HG02623 (cell line): ENCODE results near the gene FBXO2.
"Not testable (repeated sequence)": the region's sequence is repeated elsewhere in the genome, so short reads cannot be mapped to it uniquely, and the experiment has no call there.

ENCODE experiments used
- ATAC-seq: cut with Tn5 transposase; IDR thresholded peaks from one replicate; pipeline ENCODE4 v1.9.1; 2021; ENCODE audit warnings: moderate library complexity; ENCODE audit not compliant: unreplicated experiment

The FBXO2 gene

DNA sequence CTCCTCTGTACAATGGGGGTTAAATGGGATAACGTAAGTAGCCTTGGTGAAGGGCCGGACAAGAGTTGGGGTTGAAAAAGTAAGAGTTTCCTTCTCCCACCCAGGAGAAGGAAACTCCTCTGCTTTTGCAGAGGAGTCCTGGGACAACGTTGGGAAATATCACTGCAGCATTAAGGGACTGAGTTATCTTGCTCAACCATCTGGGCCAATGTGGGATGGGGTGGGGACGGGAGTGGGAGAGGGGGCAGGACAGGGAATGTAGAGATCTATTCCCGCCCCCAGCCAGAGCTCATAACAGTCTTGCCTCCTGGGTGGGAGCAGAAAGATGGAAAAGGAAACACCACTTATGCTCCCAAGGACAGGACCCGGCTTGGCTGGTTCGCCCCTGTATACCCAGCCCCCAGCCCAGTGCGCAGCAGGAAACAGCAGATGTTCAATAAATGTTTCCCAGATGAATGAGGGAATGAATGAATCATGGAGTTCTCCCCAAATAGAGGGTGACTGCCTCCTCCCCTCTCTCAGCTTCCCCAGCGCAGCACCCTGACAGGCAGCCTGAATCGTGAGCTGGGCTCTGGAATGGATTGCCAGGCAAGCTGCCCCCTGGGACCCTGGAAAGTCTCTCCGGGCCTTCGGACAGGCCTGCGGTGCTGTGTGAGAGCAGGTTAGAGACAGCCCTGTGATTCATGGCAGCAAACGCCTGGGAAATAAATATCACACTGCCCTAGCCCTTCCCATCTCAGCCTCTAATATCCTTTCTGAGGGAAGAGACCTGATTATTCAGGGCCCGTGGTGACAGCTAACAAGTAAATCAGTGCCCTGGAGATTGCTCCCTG, 24.8 kb downstream of the FBXO2 start:
- ATAC-seq = no peak

DNA sequence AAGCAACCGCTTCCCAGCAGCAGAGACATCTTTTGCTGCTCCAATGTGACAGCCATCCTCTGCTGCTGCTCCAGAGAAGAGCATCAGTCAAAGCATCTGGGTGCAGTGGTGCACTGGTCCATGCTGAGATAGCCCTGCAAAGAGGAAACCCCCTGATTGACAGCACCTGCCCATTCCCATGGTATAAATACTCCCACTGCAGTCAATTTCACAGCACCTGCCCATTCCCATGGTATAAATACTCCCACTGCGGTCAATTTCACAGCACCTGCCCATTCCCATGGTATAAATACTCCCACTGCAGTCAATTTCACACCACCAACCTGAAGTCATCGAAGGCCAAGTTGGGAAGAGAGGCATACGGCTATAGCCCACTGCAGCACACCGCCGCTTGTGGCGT, 25.5 kb downstream of the FBXO2 start:
- no peak for ATAC-seq

DNA sequence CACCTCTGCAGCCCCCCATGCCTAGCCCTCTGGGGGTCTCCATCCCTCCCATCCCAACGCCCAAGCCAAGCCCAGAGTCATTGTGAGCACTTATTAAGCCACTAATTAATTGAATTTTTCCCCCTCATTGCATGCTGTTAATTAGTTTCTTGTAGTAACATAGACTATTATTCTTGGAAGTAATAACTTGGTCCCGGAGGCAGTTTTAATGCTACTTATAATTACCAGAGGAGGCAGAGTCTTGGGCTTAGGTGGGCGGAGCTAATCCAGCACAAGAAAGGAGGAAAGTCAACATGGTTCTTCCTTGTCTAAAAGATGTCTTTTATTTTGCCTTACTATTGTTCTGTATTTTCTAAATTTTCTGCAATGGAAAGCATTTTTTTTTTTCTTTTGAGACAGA, 27.7 kb downstream of the FBXO2 start:
- no peak for ATAC-seq

DNA sequence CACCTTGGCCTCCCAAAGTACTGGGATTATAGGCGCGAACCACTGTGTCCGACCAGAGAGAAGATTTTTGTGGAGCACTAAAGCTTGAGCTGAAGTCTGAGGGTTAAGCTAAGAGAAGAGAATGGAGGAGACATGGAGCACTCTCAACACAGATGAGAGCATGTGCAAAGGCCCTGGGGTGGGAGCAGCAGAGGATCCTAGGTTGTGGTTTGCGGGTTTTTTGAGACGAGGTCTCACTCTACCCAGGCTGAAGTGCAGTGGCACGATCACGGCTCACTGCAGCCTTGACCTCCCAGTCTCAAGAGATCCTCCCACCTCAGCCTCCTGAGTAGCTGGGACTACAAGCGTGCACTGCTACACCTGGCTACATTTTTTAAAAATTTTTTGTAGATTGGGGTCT, 30.5 kb downstream of the FBXO2 start:
- ATAC-seq = no peak

DNA sequence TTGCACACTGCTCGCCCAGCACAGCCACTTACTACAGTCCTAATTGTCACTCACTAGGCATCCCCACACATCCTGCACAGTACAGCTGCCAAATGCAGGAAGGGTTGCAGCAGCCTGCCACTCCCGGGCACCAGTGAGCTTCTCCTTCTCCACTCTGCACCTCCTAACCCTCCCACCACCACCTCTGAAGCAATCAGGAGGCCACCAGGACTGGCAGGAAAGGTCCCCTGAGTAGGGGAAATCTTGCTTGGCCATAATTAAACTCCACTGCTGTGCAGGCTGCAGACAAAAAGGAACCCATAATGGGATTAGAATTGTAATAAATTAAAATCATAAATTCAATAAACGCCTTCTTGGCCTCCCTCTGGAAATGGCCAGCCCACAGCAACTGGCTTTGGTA, 31.8 kb downstream of the FBXO2 start:
- no peak for ATAC-seq

DNA sequence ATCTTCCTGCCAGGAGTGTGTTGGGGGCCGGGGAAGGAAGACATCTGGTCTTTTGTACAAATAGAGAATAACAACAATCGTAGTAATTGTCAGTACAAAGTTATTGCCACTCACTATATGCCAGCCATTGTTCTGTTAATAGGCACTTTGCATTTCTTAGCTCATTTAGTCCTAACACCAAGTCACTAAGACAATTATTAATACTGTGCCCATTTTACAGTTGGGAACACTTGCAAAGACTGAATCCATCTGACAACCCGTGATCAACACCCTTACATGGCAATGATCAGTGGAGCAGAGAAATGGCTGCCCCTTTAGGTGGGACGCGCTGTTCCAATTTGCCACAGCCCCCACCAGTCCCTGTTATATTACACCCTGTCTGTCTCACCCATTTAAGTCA, 33.3 kb downstream of the FBXO2 start:
- no peak for ATAC-seq

DNA sequence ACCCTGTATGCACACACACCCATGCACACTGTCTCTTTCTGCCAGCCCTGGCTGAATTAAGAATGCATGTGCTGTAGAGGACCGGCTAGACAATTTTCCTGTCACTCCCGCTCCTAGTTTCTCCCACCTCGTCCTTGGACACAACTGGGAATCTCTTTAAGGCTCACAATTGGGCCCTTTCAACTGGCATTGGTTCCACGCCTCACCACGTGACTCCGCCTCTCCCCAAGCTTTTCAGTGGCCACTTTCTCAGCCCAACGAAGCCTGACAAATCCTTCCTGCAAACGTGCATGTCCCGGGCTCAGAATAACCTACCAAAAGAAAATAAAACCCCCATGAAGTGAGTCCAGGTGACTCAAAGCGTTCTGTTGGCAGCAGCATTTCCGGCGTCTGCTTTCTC, 33.8 kb downstream of the FBXO2 start:
- ATAC-seq = no peak

DNA sequence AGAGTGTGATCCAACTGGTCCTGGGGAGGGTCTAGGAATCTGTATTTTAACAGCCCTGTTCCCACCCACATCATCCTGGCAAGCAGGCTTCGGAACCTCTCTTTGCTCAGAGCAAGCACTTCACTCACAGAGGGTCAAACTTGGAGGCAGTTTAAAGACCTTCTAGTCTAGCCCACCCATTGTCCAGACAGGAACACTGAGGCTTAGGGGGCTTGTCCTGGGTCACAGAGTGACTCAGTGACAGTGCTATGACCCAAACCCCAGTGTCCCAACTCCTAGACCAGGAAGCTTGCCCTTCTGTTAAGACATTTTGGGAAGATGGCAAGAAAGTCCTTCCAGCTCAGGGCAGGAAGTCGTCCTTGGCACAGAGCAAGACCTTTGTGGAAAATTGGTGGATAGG, 36.5 kb downstream of the FBXO2 start:
- no peak for ATAC-seq

DNA sequence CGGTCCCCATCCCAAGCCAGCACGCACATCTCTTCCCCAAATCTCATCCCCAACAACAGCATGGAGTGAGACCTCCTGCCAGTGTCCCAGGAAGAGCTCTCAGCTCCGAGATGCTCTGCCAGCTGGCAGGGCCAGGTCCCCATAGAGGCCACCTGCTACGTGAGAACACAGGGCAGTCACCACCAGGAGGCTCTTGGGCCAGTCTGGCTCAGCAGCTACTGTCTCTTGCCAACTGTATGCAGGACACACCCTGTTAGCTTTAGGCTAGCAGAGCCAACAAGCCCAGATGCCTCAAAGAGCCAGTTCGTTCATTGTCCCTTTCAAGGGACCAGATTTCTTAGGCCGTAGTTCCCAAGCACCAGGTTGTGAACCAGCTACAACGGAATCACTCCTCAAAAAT, 36.9 kb downstream of the FBXO2 start:
- no peak for ATAC-seq

DNA sequence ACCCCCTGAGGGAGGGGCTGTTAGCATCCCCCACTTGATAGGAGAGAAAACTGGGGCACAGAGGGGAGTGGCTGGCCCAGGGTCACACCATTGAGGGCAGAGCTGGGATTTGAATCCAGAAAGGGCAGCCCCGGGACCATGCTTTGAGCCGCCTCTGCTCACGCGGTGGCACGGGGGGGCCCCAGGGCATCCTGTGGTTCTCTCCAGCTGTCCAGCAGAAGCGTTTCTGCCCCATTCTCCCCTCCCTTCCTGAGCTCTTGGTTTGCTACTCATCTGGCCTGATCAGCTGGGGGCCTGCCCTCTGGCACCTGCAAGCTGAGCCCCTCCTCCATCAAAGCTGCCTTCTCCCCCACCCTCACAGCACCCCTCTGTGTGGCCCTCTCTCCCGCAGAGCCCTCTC, 37.5 kb downstream of the FBXO2 start:
- no peak for ATAC-seq

DNA sequence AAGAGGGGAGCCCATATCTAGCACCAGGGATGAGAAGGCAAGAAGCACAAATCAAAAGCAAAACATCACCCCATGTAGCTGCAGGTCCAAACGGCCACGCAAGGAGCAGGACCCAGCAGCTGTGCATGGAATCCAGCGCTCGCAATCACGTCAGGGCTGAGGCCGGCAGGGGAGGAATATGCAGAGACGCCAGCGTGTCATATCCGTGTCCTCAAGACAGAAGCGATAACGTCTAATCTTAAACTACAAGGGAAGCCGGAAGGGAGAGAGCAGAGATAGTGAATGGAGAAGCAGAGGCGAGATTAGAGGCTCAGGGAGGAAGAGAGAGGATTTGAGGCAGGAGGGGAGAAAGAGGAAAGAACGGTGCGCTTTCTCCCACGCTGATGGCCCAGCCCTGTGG, 39.1 kb downstream of the FBXO2 start:
- no peak for ATAC-seq

DNA sequence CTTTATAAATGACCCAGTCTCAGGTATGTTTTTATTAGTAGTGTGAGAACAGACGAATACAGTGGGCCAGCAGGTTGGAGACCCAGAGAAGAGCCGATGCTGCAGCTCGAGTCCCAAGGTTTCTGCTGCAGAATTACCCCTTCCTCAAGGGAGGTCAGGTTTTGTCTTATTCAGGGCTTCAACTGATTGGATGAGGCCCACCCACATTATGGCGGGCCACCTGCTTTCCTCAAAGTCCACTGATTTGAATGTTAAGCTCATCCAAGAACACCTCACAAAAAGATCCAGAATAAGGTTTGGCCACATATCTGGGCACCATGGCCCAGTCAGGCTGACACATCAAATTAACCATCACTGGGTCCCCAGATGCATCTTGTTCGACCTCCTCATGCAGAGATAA, 40.9 kb downstream of the FBXO2 start:
- ATAC-seq = no peak

DNA sequence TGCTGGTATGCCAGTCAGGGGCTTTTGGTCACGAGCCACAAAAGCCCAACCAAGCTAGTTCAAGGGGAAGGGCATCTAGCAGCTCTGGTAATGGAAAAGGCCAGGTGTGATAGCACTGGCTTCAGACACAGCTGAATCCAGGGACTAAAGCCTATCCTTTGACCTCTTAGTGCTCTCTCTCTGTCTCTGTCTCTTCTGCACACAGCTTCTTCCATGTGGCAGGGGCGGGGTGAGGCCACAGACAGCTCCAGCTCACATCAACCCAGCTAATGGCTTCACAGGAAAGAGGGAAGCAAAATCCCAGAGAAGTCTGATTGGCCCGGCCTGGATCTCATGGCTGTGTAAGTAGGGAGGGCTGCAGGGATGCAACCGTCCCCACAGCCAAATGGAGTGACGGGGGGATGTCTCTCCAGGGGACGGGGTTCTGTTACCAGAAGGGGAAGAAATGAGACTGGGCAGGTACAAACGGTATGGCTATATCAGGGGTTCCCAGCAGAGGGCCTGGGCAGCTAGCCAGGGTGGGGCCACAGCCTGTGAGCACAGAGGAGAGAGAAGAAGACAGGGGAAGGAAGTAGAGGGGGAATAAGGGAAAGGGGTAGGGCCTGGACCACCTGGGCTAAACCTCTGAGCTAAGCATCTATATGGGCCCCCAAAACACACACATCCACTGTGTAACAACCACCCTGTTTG, 42.4 kb downstream of the FBXO2 start:
- ATAC-seq = no peak

DNA sequence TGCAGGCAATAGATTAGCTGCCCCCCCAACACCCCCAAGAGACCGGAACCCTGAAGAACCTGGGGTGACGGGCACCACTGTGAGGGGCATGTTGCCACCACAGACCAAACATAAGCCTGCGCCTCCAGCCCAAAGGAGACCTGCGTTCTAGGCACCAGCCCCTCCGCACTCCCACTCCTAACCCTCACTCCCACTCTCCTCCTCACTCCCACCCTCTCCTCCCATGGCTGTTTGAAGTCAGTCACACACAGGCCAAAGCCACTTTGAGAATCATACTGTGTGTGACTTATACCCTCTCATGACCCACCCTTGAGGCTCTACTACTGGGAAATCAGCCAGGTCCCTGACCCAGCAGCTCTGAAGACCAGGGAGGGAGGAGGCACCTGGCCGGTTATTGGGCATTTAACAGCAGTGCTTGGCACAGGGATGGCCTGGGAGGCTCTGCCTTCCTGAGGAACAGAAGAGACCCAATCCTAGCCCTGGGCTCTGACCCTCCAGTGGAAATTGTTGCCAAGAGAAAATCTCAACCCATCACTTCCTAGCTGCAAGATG, 43.5 kb downstream of the FBXO2 start:
- no peak for ATAC-seq

DNA sequence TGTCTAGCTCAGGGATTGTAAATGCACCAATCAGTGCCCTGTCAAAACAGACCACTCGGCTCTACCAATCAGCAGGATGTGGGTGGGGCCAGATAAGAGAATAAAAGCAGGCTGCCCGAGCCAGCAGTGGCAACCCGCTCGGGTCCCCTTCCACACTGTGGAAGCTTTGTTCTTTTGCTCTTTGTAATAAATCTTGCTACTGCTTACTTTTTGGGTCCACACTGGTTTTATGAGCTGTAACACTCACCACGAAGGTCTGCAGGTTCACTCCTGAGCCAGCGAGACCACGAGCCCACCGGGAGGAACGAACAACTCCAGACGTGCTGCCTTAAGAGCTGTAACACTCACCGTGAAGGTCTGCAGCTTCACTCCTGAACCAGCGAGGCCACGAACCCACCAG, 44.9 kb downstream of the FBXO2 start:
- not testable (repeated sequence) for ATAC-seq

DNA sequence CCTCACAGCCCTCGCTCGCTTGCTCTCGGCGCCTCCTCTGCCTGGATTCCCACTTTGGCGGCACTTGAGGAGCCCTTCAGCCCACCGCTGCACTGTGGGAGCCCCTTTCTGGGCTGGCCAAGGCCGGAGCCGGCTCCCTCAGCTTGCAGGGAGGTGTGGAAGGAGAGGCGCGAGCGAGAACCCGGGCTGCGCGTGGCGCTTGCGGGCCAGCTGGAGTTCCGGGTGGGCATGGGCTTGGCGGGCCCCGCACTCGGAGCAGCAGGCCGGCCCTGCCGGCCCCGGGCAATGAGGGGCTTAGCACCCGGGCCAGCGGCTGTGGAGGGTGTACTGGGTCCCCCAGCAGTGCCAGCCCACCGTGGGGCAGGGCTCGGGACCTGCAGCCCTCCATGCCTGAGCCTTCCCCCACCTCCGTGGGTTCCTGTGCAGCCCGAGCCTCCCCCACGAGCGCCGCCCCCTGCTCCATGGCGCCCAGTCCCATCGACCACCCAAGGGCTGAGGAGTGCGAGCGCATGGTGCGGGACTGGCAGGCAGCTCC, 45.6 kb downstream of the FBXO2 start:
- not testable (repeated sequence) for ATAC-seq

DNA sequence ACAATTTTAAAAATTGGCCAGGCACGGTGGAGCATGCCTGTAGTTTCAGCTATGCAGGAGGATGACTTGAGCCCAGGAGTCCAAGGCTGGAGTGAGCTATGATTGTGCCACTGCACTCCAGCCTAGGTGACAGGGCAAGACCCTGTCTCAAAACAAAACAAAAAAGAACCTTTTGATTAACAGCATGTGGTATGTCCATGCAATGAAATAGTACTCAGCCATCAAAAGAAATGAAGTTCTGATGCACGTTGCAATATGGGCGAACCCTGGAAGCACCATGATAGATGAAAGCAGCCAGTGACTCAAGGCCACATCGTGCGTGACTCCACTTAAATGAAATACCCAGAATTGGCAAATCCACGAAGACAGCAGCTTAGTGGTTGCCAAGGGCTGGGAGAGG, 47.5 kb downstream of the FBXO2 start:
- ATAC-seq = no peak

DNA sequence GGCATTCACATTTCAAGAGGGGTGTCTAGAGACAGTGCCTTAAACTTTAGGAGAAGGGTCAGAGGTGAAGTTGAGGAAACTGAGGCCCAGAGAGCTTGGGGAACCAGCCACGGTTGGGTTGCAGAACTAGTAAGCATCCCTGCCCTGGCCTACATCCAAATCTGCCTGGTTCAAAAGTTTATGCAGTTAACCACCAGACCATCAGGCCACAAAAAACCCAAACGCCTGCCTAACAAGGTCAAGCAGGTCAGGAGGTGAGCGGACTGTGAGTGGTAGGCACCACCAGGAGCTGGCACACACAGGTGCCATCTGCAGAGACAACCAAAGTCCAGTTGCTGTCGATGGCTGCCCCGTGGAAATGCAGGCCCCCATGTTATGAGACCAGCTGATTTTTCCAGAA, 51.2 kb downstream of the FBXO2 start:
- no peak for ATAC-seq

DNA sequence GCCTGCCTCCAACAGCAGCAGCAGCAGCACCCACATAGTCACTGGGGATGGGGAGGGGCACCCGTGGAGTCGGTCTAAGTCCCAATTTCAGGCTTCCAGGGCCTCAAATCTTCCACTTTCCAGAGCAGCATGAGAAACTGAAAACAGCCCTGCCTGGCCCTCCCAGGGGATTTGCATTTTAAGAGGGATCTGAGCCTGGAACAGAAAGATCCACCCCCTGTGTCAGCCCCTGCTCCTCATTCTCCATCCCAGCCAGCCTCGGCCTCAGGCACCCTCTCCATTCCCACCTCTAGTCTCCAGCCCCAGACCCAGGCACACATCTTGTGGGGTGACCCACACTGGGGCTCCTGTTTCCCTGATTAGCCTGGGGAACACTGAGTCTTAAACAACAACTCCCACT, 51.8 kb downstream of the FBXO2 start:
- ATAC-seq = no peak

DNA sequence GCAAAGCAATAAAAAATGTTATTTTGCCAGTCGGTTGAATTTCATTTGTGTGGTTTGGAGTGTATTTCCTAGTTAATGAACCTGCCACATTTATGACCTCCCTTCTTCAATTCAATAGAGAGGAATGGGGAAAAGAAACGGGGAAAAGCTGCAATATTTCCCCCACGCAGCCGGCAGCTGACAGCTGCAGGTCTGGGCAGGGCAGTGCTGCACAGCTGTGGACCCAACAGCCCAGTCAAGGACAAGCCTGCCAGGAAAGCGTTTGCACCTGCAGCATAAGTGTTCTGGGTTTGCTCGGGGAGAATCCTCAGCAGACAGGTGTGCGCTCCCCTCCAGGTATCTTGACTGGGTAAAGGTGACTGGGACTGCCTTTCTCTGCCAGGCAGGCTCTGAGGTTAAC, 53.4 kb downstream of the FBXO2 start:
- no peak for ATAC-seq

DNA sequence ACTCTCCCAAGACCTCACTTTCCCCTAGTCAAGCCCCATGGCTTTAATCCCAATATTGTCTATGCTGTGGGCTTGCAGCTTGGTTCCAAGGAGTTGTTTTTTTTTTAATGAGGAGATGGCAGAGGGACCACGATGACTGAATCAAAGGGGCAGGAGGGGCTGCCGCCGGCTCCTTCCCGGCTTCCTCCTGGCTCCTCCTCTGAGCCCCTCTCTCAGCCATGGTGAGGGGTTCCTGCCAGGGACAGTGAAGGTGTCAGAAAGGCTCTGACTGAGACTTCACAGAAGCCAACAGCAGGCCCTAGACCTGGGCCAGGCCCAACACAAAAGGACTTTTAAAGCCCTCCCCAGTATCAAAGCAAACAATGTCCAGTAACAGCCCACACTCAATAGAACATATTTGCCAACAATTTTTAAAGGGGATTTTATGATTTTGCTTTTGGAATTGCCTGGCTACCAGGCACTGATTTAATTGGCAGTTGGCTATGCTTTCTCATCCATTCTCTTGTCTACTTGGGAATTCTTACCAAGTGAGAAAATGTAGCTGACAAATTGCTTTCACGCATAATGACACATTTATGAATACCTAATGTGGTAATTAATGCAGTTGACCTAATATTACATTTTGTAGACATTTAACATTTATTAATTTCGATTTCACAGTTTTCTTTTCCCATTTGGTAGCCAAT, 54.2 kb downstream of the FBXO2 start:
- ATAC-seq = no peak

DNA sequence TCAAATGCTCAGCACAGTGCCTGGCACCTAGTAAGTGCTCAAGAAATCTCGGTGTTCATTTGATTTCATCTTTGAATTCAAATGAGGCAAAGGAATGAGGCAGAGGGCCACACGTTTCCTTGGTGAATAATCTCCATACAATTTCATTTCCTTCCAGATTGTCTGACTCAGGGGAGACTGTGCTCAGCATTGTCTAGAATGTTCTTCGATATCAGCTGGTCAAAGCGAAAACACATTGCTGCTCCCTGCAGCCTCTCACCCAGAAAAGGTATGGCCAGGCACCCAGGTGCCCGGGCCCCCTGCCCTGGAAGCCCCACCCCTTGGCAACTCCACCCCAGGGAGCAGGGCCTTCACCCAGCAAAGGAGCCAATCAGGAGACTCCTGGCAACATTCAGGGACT, 55.8 kb downstream of the FBXO2 start:
- no peak for ATAC-seq
